Activated CD8-positive, alpha-beta memory T cell treated with anti-CD3 and anti-CD28 coated beads, Interleukin-2, amount 10 ng/mL, durations not matched to agents 7 days and 5 days (primary cell): ENCODE data around the gene PTPRT. TPM values are rescaled to one million over a fixed set of nuclear protein-coding genes. Genes with fewer than 3 reads are reported as not detected.

Source experiments
- ATAC-seq: fragments of 150-1000 bp; cut with Tn5 transposase; one replicate; pipeline ENCODE4 v1.10.0; 2021; ENCODE audit warnings: moderate library complexity
- CTCF ChIA-PET: fragments of 350-600 bp; sonication (Branson Sonifier 250); formaldehyde crosslinking; loops from one replicate; lab custom pipeline; 2021; ENCODE audit warnings: antibody characterized with exemption; lab: Charles Lee
- DNase-seq: peaks from one replicate; pipeline ENCODE4 v3.0.0-alpha.2; 2020
- H3K27ac Mint-ChIP-seq: one replicate; pipeline ENCODE4 v1.8.0; 2021; ENCODE audit warnings: mild to moderate bottlenecking, mixed read lengths
- H3K27me3 Mint-ChIP-seq: one replicate; pipeline ENCODE4 v1.8.0; 2021; ENCODE audit warnings: mixed read lengths
- H3K36me3 Mint-ChIP-seq: one replicate; pipeline ENCODE4 v1.8.0; 2021; ENCODE audit warnings: mild to moderate bottlenecking, mixed read lengths
- H3K4me1 Mint-ChIP-seq: one replicate; pipeline ENCODE4 v1.8.0; 2021; ENCODE audit warnings: mixed read lengths
- H3K4me3 Mint-ChIP-seq: one replicate; pipeline ENCODE4 v1.8.0; 2021; ENCODE audit warnings: mild to moderate bottlenecking, moderate library complexity, mixed read lengths
- H3K9me3 Mint-ChIP-seq: one replicate; pipeline ENCODE4 v1.8.0; 2022; ENCODE audit warnings: low read depth, mixed read lengths
- total RNA-seq, 2 experiments: library from RNA; stranded (reverse); gene quantifications; one replicate each; pipeline ENCODE4 v1.2.3, GENCODE V29; 2021

PTPRT gene
- total RNA-seq, 2 experiments from 2014 or later = not detected

DNA sequence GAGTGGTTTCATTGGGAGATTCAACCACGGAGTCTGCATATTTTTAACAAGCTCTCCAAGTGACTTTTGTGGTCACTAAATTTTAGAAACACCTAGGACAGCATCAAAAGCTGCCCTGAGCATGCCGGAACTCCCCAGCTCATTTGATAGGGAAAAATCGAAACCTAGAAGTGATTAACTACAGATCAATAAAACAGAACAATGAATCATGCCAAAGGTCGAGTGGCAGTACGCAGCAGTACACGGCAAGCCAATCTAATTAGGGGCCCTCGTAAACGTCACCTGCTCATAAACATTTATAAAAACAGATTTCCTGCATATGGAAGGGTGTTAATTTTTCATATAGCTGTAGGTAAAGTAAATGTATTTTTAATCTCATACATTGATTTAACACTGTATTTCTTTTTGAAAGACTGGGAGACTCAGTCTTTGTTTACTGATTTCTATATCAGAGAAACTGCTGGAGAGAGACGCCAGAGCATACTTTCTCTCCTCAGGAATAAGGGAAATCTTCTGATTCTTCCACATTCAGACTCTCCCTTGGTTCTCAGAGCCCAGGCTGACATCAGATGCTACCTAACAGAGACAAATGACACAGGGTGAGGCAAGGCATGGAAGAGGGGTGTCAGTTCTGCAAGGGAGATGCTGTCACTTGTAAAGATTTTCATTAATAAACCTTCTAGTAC is 232.5 kb downstream of the PTPRT start:
- H3K27me3 Mint-ChIP-seq = no peaks in the 10 kb centered on the region
- no peak for DNase-seq
- CTCF ChIA-PET = no interaction called here
- H3K9me3 Mint-ChIP-seq = no peaks in the 10 kb centered on the region
- no peak overlapping the region for H3K4me3 Mint-ChIP-seq
- ATAC-seq = no peak
- no peaks in the 10 kb centered on the region for H3K36me3 Mint-ChIP-seq
- no peak overlapping the region for H3K27ac Mint-ChIP-seq
- no peaks in the 10 kb centered on the region for H3K4me1 Mint-ChIP-seq

DNA sequence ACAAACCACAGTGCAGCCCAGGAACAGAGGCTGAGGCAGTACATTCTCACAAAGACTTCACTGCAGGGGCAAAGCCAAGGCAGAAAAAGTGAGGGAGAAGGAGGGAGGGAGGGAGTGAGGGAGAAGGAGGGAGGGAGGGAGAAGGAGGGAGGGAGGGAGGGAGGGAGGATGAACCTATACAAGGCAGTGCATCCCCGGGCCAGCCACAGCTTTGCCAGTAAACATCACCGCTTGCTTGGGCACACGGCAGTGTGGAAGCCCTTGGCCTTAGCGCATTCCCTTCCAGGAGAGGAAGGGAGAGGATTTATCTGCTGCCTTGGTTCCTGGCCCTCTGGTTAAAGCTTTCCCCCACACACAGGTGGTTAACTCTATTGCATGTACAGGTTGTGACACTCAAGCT is 234.0 kb downstream of the PTPRT start:
- Mint-ChIP-seq H3K27ac (no peak overlapping the region), H3K4me1 (no peaks in the 10 kb centered on the region), H3K27me3 (no peaks in the 10 kb centered on the region), H3K4me3 (no peak overlapping the region), H3K9me3 (no peaks in the 10 kb centered on the region), H3K36me3 (no peaks in the 10 kb centered on the region)
- CTCF ChIA-PET = no interaction called here
- no peak for ATAC-seq
- DNase-seq = no peak

DNA sequence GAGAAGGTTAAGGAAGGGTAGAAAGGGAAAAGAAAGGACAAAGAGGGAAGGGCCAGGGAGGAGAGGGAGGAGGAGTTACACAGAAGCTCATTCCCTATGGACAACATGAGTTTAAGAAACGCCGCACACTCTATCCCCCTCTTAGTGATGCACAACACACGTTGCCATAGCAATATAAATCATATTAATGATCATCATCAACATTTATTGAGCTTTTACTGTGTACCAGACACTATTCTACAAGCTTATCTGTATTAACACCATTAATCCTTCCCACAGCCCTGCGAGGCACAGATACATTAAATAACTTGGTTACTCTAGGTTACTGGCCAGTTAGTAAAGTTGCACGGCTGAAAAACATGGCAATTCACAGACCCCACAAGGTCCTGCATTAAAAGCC is 234.8 kb downstream of the PTPRT start:
- Mint-ChIP-seq H3K4me1 (no peaks in the 10 kb centered on the region), H3K36me3 (no peaks in the 10 kb centered on the region), H3K4me3 (no peak overlapping the region), H3K27ac (no peak overlapping the region), H3K9me3 (no peaks in the 10 kb centered on the region), H3K27me3 (no peaks in the 10 kb centered on the region)
- DNase-seq = no peak
- no peak for ATAC-seq
- CTCF ChIA-PET = no interaction called here

DNA sequence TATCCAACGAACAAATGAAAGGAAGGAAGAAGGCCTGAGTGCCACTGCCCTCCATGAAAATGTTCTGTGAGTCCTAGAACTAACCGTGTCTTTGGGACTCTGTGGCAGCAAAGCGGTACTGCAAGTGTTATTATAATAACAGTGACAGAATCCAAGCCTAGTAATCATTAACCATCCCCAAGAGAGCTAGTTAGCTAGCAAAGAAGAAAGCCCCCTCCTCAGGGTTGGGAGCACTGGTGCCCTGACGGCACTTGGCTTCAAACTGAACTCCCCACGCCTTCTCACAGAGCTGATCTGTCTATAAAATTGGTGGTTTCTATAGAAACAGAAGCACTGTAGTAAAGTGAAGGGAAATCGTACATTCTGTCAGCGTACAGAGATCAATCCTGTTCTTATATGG is 239.8 kb downstream of the PTPRT start:
- H3K27ac Mint-ChIP-seq = no peak overlapping the region
- no peak for ATAC-seq
- CTCF ChIA-PET = no interaction called here
- no peaks in the 10 kb centered on the region for H3K4me1 Mint-ChIP-seq
- H3K4me3 Mint-ChIP-seq = no peak overlapping the region
- H3K36me3 Mint-ChIP-seq = no peaks in the 10 kb centered on the region
- H3K9me3 Mint-ChIP-seq = peaks cover 3% of the 10 kb centered on the region
- no peaks in the 10 kb centered on the region for H3K27me3 Mint-ChIP-seq
- DNase-seq = no peak

DNA sequence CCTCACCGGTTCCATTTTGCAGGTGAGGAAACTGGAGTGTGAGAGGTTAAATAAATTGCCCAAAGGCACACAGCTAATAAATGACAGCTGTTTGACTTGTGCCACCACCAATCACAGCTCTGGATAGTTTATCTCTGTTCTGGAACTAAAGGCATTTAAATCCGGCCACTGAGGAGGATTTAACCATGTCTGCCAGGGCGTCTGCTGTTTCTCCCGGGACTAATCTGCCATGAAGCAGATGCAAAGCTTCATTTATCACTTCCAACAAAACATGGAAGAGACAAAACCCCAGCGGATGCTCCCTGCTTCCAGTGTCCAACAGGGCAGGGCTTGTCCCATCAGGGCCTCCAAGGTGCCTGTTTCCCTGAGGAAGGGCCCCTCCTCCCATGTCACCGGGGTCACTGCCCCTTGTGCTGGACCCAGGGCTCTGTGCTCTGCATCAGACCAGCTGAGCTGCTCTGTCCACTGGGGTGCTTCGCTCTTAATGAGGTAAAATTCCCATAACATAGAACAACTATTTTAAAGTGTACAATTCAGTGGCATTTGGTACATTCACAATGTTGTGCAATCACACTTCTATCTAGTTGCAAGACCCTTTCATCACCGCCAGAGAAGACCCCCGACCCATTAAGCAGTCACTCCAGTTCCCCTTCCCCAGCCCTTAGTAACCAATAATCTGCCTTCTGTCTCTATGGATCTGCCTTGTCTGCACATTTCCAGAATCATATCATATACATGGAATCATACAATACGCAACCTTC is 244.3 kb downstream of the PTPRT start:
- peaks cover 3% of the 10 kb centered on the region for H3K9me3 Mint-ChIP-seq
- no peak overlapping the region for H3K27ac Mint-ChIP-seq
- no peak for ATAC-seq
- H3K27me3 Mint-ChIP-seq = no peaks in the 10 kb centered on the region
- DNase-seq = no peak
- CTCF ChIA-PET = interaction anchor here (1.3 kb wide), 1 partner anchor 11 kb away, joined by 3 read pairs; no protein-coding TSS in a partner anchor
- H3K4me3 Mint-ChIP-seq = no peak overlapping the region
- no peaks in the 10 kb centered on the region for H3K4me1 Mint-ChIP-seq
- no peaks in the 10 kb centered on the region for H3K36me3 Mint-ChIP-seq

DNA sequence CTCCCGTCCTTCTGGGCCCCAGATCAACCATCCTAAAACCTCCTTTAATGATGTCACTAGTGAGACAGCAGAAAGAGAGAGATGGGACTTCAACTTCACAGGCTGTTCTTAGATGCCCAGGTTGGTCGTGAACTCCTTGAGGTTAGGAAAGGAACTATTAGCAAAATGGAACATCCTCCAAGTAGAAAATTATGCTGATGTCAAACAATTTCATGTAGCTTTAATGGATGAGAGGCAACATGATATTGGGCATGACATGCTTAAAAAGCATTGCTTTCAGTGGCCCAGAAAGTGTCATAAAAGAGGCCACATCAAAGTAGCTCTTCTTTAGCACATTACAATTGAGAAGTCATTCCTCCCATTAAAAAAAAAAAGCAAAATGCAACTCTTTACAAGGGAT is 248.1 kb downstream of the PTPRT start:
- no peak for ATAC-seq
- CTCF ChIA-PET = no interaction called here
- Mint-ChIP-seq H3K27me3 (no peaks in the 10 kb centered on the region), H3K9me3 (no peaks in the 10 kb centered on the region), H3K36me3 (no peaks in the 10 kb centered on the region), H3K27ac (no peak overlapping the region), H3K4me1 (no peaks in the 10 kb centered on the region), H3K4me3 (no peak overlapping the region)
- DNase-seq = no peak

DNA sequence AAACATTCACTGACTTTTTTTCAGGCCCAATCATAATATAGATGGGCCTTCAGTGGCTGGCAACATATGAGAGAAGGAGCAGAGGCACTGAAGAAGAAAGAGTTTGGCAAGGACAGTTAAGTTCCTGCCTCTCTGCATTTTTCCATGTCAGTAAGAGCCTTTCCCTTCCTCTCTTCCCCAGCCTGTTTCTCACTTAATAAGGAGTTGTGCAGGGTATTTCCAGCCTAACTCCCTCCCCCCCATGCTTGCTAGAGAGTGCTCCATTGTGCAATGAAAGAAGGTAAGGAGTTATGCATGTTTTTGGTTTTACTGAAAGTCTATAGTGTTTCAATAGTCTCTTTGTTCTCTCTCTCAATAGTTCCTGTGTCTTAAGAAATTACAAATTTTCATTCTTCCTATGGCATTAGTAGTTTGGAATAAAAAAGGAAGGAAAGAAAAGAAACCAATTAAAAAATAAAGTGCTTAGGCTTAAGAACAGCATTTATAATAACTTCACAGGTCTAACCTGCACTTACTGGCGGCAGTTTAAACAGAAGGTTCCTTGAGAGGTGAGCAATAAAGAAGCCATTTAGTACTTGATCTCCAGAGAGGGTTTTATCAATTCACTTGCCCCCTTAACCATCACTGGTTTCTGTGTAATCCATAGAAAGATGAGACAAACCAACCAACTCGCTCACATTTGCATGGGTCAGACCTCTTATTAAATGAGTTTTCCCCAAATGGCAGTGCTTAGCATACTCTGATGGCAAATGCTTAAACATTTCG is 251.1 kb downstream of the PTPRT start:
- Mint-ChIP-seq H3K27me3 (no peaks in the 10 kb centered on the region), H3K36me3 (no peaks in the 10 kb centered on the region)
- ATAC-seq = no peak

DNA sequence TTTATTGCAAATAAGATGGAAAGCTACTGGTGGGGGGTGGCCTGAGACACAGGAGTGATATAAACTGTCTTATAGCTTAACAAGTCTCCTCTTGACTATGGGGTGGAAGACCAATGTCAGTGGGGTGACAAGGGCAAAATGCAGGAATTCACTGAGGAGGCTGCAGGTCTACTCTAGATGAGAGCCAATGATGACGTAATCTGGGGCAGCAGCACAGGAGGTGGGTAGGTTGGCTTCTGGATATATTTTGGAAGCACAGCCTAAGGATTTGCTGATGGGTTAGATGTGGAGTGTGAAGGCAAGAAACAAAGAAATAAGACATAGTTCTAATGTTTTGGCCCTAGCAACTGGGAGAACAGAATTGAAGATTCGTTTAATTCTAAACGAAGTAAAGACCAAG is 253.2 kb downstream of the PTPRT start:
- Mint-ChIP-seq H3K4me1 (no peaks in the 10 kb centered on the region), H3K27me3 (no peaks in the 10 kb centered on the region), H3K36me3 (no peaks in the 10 kb centered on the region), H3K27ac (no peak overlapping the region), H3K4me3 (no peak overlapping the region), H3K9me3 (peaks cover 4% of the 10 kb centered on the region)
- no peak for DNase-seq
- CTCF ChIA-PET = no interaction called here
- ATAC-seq = no peak

More for the DNA sequence above, 251.1 kb downstream of the PTPRT start:
- DNase-seq = no peak
- H3K4me3 Mint-ChIP-seq = no peak overlapping the region
- H3K4me1 Mint-ChIP-seq = no peaks in the 10 kb centered on the region
- CTCF ChIA-PET = no interaction called here
- no peaks in the 10 kb centered on the region for H3K9me3 Mint-ChIP-seq
- H3K27ac Mint-ChIP-seq = no peak overlapping the region

DNA sequence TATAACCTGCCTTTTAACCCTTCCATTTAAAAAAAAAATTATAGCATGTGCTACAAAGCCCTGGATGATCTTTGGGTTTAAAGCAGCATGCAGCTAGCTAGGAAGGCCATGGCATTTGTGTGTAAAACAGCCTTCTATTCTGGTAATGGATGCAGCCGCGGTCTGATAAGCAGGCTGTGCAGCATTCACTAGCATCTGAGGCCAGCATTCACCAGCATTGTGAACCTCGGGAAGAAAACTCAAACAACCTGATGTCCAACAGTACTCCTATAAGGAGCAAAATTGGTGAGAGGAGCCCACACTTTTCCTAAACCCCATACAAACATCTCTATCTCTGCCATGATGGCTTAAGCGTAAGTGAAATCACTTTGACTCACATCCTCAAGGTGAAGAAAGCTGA is 265.5 kb downstream of the PTPRT start:
- DNase-seq (no peak), ATAC-seq (no peak)
- Mint-ChIP-seq H3K9me3 (peaks cover 10% of the 10 kb centered on the region), H3K4me3 (no peak overlapping the region), H3K4me1 (no peaks in the 10 kb centered on the region), H3K36me3 (no peaks in the 10 kb centered on the region), H3K27ac (no peak overlapping the region), H3K27me3 (no peaks in the 10 kb centered on the region)
- CTCF ChIA-PET = no interaction called here

DNA sequence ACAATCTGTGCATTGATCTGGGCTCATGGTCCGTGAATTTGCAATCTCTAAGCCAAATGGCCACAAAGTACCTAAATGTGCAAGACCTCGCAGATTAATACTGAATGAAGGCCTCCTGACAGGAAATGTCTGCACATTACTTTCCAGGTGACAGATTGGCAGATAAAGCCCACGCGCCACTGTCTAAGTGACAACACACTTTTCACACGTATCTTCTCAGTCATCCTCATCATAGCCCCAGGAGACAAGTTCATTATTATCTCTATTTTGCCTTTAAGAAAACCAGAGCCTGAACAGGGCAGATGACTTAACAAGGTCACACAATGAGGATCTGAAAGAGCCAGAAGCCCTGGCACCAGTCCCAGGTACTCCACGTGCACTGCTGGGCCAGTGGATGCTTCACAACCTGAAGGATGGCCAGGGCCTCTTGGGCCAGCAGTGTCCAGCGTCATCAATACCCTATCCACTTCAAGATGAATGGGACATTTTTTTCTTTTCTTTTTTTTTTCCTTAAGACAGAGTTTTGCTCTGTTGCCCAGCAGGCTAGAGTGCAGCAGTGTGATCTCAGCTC is 266.3 kb downstream of the PTPRT start:
- CTCF ChIA-PET = no interaction called here
- Mint-ChIP-seq H3K4me3 (no peak overlapping the region), H3K36me3 (no peaks in the 10 kb centered on the region), H3K4me1 (no peaks in the 10 kb centered on the region), H3K9me3 (peaks cover 10% of the 10 kb centered on the region), H3K27ac (no peak overlapping the region), H3K27me3 (no peaks in the 10 kb centered on the region)
- DNase-seq (no peak), ATAC-seq (no peak)

DNA sequence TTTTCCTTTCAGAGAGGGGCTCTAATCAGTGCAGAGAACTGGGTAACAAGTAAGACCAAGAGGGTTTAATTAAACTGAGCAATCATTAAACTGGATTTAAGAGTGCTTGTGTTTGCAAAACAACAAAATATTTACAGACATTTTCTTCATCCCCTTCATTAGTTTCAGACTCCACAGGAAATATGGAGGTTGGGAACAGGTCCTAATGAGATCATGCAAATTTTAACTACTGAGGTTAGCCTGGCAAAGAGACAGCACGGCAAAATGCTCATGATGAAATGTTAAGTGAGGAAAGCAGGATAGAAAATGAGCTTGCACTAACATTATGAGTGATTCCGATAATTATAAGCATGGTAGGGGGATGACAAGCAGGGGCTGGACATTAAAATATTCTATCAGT is 268.9 kb downstream of the PTPRT start:
- CTCF ChIA-PET = no interaction called here
- no peaks in the 10 kb centered on the region for H3K27me3 Mint-ChIP-seq
- DNase-seq = no peak
- H3K4me1 Mint-ChIP-seq = no peaks in the 10 kb centered on the region
- no peak overlapping the region for H3K4me3 Mint-ChIP-seq
- no peak overlapping the region for H3K27ac Mint-ChIP-seq
- no peak for ATAC-seq
- no peaks in the 10 kb centered on the region for H3K36me3 Mint-ChIP-seq
- peaks cover 11% of the 10 kb centered on the region for H3K9me3 Mint-ChIP-seq

DNA sequence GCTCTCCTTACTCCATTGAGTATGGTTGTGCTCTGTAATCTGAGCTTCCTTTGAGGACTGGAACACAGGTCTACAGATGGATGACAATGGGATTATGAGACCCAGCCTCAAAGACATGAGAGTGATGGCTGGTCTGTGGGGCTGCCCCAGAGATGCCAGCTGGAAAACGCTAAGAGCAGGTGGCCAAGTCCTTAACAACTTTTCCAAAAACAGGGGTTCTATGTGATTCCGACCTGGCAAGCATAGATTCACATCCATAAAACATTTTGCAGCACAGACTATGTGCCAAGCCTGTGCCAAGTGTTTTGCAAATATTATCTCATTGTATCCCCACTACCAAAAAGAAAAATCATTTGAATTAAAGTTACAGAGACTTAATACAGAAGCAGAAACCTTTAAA is 270.4 kb downstream of the PTPRT start:
- Mint-ChIP-seq H3K36me3 (no peaks in the 10 kb centered on the region), H3K4me3 (no peak overlapping the region), H3K9me3 (peaks cover 11% of the 10 kb centered on the region), H3K27ac (no peak overlapping the region), H3K27me3 (no peaks in the 10 kb centered on the region), H3K4me1 (no peaks in the 10 kb centered on the region)
- CTCF ChIA-PET = no interaction called here
- no peak for ATAC-seq
- no peak for DNase-seq

DNA sequence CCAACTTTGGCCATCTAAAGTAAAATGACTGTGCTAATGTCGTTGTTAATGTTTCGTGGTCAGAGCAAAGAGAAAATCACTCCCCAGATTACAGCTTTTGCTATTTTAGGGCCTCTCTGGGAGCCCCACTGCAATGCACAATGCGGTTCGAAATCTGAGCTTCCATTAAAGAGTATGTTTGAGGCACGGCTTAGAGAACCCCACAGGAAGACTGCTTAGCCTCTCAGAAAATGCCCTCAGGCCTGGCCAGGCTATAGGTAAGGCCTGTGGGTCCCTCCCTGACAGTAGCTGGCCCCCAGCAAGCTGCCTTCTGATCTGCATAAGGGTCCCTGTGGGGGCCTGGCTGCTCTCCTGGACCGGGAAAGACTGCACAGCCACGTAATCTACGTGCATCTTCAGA is 274.6 kb downstream of the PTPRT start:
- H3K36me3 Mint-ChIP-seq = no peaks in the 10 kb centered on the region
- H3K4me1 Mint-ChIP-seq = no peaks in the 10 kb centered on the region

More for the DNA sequence above, 274.6 kb downstream of the PTPRT start:
- DNase-seq = no peak
- no peak overlapping the region for H3K27ac Mint-ChIP-seq
- peaks cover 3% of the 10 kb centered on the region for H3K9me3 Mint-ChIP-seq
- no peaks in the 10 kb centered on the region for H3K27me3 Mint-ChIP-seq
- CTCF ChIA-PET = no interaction called here
- no peak for ATAC-seq
- H3K4me3 Mint-ChIP-seq = no peak overlapping the region
